ENCODE data around the gene MRC2.

The MRC2 gene

DNA sequence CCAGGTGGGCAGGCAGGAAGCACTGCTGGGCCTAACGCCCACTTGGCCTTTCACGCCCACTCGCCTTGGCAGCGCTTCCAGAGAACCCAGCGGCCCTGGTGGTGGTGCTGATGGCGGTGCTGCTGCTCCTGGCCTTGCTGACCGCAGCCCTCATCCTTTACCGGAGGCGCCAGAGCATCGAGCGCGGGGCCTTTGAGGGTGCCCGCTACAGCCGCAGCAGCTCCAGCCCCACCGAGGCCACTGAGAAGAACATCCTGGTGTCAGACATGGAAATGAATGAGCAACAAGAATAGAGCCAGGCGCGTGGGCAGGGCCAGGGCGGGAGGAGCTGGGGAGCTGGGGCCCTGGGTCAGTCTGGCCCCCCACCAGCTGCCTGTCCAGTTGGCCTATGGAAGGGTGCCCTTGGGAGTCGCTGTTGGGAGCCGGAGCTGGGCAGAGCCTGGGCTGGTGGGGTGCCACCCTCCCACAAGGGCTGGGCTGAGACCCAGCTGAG lies 64.7 kb downstream of the MRC2 start:
- TF ChIP-seq, protein P1, sequence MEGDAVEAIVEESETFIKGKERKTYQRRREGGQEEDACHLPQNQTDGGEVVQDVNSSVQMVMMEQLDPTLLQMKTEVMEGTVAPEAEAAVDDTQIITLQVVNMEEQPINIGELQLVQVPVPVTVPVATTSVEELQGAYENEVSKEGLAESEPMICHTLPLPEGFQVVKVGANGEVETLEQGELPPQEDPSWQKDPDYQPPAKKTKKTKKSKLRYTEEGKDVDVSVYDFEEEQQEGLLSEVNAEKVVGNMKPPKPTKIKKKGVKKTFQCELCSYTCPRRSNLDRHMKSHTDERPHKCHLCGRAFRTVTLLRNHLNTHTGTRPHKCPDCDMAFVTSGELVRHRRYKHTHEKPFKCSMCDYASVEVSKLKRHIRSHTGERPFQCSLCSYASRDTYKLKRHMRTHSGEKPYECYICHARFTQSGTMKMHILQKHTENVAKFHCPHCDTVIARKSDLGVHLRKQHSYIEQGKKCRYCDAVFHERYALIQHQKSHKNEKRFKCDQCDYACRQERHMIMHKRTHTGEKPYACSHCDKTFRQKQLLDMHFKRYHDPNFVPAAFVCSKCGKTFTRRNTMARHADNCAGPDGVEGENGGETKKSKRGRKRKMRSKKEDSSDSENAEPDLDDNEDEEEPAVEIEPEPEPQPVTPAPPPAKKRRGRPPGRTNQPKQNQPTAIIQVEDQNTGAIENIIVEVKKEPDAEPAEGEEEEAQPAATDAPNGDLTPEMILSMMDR (IDR thresholded peaks at IDR 0.05) = no peak

DNA sequence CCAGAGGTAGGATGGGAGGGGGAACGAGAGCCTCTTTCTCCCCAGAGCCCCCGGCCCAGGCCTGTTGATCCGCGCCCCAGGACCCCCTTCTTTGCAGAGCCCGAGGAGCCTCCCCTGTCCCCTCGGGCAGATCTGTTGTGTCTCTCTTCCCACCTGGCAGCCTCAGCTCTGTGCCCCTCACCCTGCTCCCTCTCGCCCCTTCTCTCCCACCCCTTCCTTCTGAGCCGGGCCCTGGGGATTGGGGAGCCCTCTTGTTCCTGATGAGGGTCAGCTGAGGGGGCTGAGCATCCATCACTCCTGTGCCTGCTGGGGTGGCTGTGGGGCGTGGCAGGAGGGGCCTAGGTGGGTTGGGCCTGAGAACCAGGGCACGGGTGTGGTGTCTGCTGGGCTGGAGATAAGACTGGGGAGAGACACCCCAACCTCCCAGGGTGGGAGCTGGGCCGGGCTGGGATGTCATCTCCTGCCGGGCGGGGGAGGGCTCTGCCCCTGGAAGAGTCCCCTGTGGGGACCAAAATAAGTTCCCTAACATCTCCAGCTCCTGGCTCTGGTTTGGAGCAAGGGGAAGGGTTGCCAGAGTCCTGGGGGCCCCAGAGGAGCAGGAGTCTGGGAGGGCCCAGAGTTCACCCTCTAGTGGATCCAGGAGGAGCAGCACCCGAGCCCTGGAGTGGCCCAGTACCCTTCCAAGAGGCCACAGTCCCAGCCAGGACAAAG lies 65.4 kb downstream of the MRC2 start:
- TF ChIP-seq, protein P1 (IDR thresholded peaks at IDR 0.05) = peak; percentile 47

DNA sequence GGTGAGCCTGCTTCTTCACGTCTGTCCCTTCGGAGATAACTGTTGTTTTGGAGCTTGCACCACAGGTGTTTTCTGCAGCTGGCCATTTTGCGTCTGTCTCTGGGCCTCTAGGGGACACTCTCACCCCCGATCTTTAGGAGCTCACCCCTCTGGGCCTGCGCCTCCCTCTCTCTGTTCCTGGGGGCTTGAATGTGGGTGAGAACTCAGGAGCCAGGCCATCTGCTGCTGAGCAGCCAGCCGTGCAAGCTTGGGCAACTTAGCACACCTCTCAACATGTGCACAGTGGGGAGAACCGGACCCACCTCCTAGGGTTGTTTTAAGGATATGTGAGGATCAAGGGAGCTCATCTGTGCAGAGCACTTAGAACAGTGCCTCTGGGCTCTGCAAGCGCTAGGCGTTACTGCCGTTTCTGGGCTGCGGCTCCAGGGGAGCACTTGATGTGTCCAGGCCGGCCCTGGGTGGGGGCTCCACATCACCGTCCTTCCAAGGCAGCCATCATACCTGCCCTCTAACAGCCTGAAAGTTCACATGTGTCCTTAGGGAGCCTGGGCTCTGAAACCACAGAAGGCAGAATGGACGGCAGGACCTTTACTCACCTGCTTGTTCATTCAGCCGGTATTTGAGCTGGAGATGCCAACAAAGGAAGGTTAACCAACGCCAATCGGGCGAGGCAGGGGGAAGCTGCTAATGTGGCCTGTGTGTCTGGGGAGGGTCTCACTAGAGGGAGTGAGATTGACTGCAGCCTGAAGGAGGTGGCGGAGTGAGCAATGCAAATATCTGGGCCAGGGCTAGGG lies 66.3 kb downstream of the MRC2 start:
- TF ChIP-seq, protein P1 (IDR thresholded peaks at IDR 0.05) = no peak

GRCh38 chr17:62696256-62696655 lies 68.8 kb downstream of the MRC2 start:
- TF ChIP-seq, protein P1 (IDR thresholded peaks at IDR 0.05) = no peak

DNA sequence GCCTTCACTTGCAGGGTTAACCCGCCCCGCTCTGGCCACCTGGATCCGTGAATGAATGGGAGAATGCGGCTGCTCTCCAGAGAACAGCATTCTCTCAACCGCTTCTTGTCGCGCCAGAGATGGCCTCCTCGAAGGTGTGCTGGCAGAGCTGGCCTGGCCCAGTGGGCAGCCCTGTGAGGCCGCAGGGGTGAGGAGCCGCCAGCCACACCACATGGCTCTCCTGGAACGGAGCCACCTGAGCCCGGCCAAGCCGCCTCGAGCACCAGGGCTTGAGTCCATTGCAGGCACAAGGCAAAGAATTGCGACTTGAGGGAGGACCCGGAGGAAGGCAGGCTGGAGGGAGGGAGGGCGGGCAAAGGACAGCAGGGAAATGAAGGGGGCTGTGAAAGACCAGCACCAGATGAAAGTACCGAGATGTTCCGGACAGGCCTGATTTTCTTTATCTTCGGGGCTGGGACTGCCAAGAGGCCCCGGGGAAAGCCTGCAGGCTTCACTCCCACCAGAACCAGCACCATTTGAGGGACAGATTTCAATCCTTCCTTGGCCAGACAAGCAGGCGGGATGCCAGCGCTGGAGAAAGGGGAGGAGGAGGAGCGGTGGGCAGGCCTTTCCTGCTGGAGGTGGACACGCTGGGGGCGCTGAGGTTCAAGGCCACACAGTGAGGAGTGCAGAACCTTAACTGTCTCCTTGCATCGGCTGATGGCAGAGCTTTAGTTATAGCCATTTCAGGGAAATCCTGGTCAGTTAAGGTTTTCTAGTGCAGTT lies 69.4 kb downstream of the MRC2 start:
- TF ChIP-seq, protein P1 (IDR thresholded peaks at IDR 0.05) = no peak

GRCh38 chr17:62700964-62701705 lies 73.7 kb downstream of the MRC2 start:
- TF ChIP-seq, protein P1 (IDR thresholded peaks at IDR 0.05) = no peak

- TF ChIP-seq, protein P1 (IDR thresholded peaks at IDR 0.05) = no peak
Measured at GRCh38 chr17:62701706-62702085, 74.2 kb downstream of the MRC2 start.

All from LNCAP (cell line).